CD4-positive, alpha-beta T cell treated with Interleukin-17A for 1 hour (primary cell): ENCODE data around the gene PNMA1.

ENCODE experiments used
- DNase-seq: peaks from one replicate; pipeline ENCODE4 v3.0.0-alpha.2; 2020

PNMA1 gene

DNA sequence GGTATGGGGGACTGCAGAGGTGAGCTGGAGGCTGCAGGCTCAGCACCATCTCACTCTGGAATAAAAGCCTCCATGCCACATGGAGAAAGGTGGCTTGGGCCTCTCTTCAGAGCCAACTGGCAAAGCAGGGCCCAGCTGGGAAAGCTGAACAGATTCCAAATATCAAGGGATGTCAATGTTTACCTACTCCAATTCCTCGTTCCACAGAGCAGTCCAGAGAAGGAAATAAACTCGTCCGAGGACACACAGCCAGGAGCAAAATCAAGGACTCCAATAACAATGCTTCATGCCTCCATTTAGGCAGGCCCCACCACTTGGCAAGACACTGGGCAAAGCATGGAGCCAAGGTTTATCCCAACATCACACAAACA is 36.3 kb upstream of the PNMA1 start:
- no peak for DNase-seq

GRCh38 chr14:73749706-73750530 is 35.7 kb upstream of the PNMA1 start:
- DNase-seq: no peak

DNA sequence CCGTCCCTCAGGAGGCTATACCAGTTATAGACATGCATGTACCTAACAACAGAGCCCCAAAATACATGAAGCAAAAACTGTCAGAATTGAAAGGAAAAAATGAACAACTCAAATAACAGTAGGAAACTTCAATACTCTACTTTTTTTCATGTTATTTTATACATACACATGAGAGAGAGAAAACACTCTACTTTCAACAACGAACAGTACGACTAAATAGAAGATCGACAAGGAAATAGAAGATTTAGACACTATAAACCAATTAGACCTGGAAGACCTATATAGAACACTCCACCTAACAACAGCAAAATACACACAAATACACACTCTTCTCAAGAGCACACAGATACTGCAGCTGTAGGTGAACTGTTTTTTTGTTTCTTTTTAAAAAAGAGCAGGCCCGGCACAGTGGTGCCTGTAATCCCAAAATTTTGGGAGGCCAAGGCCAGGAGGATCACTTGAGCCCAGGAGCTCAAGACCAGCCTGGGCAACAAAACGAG is 34.7 kb upstream of the PNMA1 start:
- no peak for DNase-seq

- DNase-seq: no peak
These were observed 33.4 kb upstream of the PNMA1 start for GRCh38 chr14:73747379-73748211.

DNA sequence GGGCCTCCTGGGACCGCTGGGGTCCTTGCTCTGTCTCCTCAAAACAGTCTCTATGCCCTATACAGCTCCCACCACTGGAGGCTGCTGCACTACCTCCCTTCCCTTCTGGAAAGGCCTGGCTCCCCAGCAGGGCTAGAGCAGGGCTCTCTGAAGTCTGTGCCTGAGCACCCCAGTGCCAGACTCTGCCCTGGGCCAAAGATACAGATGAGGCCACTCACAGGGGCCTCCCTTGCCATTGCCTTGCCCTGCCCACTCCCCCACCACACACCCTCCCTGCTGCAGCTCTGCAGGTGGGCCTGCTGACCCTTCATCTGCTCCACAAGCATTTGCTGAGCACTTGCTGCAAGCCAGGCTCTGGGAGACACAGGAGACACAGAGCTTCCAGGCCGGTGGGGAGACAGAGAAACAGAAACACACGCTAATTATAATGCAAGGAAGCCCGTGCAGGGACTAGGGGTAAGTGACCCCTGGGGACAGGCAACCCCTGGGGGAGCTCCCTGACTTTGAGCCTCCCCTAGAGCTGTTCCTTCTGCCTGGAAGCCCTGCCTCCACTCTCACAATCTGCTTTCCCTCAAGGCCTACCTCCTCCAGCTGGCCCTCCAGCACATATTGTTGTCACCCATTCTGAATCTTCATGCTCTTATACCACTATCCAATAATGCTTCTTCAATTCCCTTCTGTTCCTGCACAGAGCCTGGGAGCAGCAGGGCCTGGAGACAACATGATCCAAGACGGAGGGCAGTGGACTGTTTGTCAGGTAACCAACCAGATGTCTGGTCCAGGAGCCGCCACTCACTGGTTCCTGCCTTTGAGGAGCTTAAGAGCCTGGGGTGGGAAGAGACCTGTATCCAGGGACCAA is 32.6 kb upstream of the PNMA1 start:
- no peak for DNase-seq

GRCh38 chr14:73745571-73746519 is 31.7 kb upstream of the PNMA1 start:
- no peak for DNase-seq

- no peak for DNase-seq
These were observed 30.8 kb upstream of the PNMA1 start for GRCh38 chr14:73744874-73745529.

GRCh38 chr14:73744175-73744867 is 30.1 kb upstream of the PNMA1 start:
- no peak for DNase-seq

DNA sequence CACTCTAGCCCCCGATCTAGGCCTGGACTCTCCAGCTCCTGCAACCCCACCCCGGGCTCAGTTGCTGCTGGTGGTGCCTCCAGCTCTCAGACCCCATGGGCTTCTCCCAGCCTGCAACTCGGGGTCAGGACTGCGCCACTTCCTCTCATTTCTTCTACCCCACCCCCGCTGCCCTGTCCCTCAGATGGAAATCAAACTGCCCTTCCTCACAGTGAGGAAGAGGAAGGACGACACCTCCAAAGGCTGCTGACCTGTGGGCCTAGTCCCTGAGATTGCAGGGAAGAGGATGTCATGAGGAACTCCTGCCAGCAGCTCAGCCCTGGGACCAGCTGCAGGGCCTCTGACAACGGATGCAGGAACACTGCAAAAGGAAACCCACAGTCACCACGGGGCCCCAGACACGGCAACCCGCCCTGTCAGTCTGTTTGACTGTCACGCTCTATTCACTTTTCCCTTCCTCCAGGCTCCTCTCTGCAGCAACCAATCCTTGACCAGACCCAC is 29.3 kb upstream of the PNMA1 start:
- DNase-seq: peak; percentile 64

- no peak for DNase-seq
These were observed 28.5 kb upstream of the PNMA1 start for GRCh38 chr14:73742520-73743238.

- DNase-seq: peak; percentile 46
These were observed 27.8 kb upstream of the PNMA1 start for GRCh38 chr14:73741876-73742519.

GRCh38 chr14:73741386-73741875 is 27.2 kb upstream of the PNMA1 start:
- DNase-seq: peak; percentile 73

- DNase-seq: no peak
These were observed 26.6 kb upstream of the PNMA1 start for GRCh38 chr14:73740618-73741326.

GRCh38 chr14:73739899-73740617 is 25.9 kb upstream of the PNMA1 start:
- no peak for DNase-seq

- DNase-seq: no peak
These were observed 25.2 kb upstream of the PNMA1 start for GRCh38 chr14:73739174-73739898.

DNA sequence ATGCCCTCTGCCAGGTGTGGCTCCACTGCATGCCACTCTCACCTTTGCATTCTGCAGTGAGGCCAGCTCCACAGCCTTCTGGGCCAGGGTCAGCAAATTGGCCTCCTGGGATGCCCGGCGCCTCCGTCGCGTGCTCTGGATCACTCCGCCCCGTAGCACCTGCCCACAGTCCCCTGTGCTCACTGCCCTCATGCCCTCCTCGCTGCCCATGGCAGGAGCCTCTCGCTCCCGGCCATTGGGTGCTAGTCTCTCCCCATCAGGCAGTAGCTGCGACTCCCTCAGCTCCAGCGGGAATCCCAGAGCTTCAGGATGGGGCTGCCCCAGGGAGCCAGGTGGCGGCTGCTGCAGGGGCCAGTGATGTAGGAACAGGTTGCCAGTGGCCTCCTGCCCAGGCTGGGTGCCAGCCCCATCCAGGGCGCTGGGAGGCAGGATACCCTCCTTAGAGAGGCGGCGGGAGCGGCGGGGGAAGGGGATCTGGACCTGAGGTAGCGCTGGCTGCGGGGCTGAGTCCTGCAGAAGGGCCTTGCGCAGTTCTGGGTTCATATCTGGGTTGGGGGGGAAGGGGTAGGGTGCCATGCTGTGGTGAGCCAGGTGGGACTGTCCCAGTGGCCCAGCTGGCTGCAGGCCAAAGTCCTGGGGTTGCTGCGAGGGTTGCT is 24.5 kb upstream of the PNMA1 start:
- no peak for DNase-seq
